Measurements from ENCODE around the gene TMEM218.

Gene TMEM218

DNA sequence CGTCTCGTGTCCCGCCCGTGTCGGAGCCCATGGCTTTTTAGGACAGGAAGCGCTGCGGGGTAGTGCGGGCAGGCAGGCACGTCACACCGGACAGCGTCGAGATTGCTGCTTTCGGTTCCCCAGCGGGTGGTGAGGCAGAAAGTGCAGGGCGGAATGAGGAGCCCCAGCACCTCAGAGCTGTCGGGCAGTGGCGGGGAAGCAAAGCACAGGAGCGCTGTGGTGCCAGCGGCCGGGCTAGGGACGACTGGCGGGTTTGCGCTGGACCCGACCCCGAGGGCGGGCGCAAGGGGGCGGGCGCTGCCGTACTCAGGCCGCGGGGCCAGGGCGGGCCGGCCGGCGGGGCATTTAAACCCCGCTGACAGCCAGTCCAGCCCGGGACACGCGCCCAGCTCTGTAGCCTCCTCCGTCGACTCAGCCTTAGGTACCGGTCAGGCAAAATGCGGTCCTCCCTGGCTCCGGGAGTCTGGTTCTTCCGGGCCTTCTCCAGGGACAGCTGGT lies 48.4 kb downstream of the TMEM218 start, which contains the start of gene SLC37A2:
SLC37A2 (plus strand) TSS at position 375 of the 498 bp plus-strand sequence; CDS start at position 438, 63 bp downstream.
- TF ChIP-seq, protein P1, sequence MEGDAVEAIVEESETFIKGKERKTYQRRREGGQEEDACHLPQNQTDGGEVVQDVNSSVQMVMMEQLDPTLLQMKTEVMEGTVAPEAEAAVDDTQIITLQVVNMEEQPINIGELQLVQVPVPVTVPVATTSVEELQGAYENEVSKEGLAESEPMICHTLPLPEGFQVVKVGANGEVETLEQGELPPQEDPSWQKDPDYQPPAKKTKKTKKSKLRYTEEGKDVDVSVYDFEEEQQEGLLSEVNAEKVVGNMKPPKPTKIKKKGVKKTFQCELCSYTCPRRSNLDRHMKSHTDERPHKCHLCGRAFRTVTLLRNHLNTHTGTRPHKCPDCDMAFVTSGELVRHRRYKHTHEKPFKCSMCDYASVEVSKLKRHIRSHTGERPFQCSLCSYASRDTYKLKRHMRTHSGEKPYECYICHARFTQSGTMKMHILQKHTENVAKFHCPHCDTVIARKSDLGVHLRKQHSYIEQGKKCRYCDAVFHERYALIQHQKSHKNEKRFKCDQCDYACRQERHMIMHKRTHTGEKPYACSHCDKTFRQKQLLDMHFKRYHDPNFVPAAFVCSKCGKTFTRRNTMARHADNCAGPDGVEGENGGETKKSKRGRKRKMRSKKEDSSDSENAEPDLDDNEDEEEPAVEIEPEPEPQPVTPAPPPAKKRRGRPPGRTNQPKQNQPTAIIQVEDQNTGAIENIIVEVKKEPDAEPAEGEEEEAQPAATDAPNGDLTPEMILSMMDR (IDR thresholded peaks at IDR 0.05; ENCODE audit: borderline replicate concordance, extremely low read depth, low read length, poor library complexity, severe bottlenecking), result no peak
- no peak for TF ChIP-seq EZH2 (IDR thresholded peaks at IDR 0.05; ENCODE audit: borderline replicate concordance, low read depth, low read length, severe bottlenecking)
- H3K27ac ChIP-seq (ENCODE audit: low read length), result no peak within 1 kb of the TSS
- H3K9ac ChIP-seq (ENCODE audit: low read depth, low read length), result no peak within 1 kb of the TSS
- H4K20me1 ChIP-seq (ENCODE audit: insufficient read depth, low read length), result no peaks in the 10 kb centered on the region
- no peak within 1 kb of the TSS for H2AFZ ChIP-seq (ENCODE audit: low read depth, low read length)
- no peak within 1 kb of the TSS for H3K4me2 ChIP-seq (ENCODE audit: insufficient read depth, low read length)
- no peak for ATAC-seq (ENCODE audit: insufficient read depth, low read depth)
- H3K27me3 ChIP-seq (ENCODE audit: insufficient read depth, low read length, poor library complexity), result no peaks in the 10 kb centered on the region
- H3K9me3 ChIP-seq (ENCODE audit: insufficient read depth, low read length, severe bottlenecking), result no peaks in the 10 kb centered on the region
- no peak for DNase-seq
- no peaks in the 10 kb centered on the region for H3K36me3 ChIP-seq (ENCODE audit: insufficient read depth, low read length)
- H3K79me2 ChIP-seq (ENCODE audit: insufficient read depth, low read length), result no peaks in the 10 kb centered on the region
- H3K4me1 ChIP-seq (ENCODE audit: insufficient read depth, low read length), result no peaks in the 10 kb centered on the region
- H3K4me3 ChIP-seq (ENCODE audit: low read depth in 1 of 2, low read length in 2 of 2), result no peak within 1 kb of the TSS

DNA sequence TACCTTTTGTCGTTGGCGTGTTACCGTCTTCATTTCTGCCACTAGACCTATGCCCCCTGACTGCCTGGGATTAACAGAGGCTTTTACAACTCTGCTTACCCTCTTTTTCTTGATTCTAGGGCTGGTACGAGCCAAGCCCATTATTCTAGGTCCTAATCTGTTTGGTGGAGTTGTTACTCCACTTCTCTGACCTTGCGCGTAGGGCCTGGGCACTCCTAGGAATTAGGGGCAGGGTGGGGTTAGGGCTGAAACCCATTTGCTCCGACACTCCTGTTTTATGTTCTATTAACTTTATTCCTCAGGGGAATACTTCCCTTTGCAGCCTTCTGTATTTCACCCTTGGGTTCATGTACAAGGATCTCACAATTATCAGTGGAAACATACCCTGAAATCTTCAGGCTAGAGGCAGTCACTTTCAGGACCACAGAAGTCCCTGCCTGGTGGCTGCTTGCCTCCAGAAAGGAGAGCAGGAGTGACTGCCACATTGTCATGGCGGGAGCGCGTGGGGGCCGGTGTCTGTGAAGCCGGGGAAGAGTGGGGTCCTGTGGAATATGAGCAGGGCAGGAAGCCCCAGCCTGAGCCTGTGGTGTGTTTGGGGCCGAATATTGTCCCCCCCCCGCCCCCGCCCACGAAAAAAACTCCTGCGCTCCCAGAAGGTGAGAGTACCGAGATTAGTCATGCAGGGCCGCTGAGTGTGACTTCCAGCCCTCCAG lies 49.1 kb downstream of the TMEM218 start:
- Histone ChIP-seq H3K36me3 (ENCODE audit: insufficient read depth, low read length) (no peaks in the 10 kb centered on the region), H3K4me2 (ENCODE audit: insufficient read depth, low read length) (no peak overlapping the region), H3K4me3 (ENCODE audit: low read depth in 1 of 2, low read length in 2 of 2) (no peak overlapping the region), H3K79me2 (ENCODE audit: insufficient read depth, low read length) (no peaks in the 10 kb centered on the region), H3K27me3 (ENCODE audit: insufficient read depth, low read length, poor library complexity) (no peaks in the 10 kb centered on the region), H3K9ac (ENCODE audit: low read depth, low read length) (no peak overlapping the region), H3K27ac (ENCODE audit: low read length) (no peak overlapping the region), H4K20me1 (ENCODE audit: insufficient read depth, low read length) (no peaks in the 10 kb centered on the region), H2AFZ (ENCODE audit: low read depth, low read length) (no peak overlapping the region), H3K9me3 (ENCODE audit: insufficient read depth, low read length, severe bottlenecking) (no peaks in the 10 kb centered on the region), H3K4me1 (ENCODE audit: insufficient read depth, low read length) (no peaks in the 10 kb centered on the region)
- ATAC-seq (ENCODE audit: insufficient read depth, low read depth) (no peak), DNase-seq (no peak)
- TF ChIP-seq, protein P1 (IDR thresholded peaks at IDR 0.05; ENCODE audit: borderline replicate concordance, extremely low read depth, low read length, poor library complexity, severe bottlenecking), result no peak
- TF ChIP-seq EZH2 (IDR thresholded peaks at IDR 0.05; ENCODE audit: borderline replicate concordance, low read depth, low read length, severe bottlenecking), result no peak

DNA sequence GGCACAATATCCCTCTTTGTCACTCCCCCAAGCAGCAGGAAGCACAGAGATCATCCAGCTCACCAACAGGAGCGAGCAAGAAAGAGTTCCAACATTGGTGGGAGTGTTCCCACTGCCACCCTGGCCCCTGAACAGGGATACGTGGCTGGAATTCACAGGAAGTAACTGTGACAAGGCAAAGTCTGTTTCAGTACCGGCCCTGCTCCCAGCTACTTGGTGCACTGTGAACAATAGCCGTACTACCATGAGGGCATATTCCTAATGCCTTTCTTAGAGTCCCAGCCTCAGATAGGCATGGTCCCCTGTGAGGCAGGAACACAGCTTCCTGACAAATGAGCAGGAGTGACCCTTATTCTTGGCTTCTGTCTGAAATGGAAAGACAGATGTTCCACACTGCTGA lies 50.1 kb downstream of the TMEM218 start:
- no peak overlapping the region for H3K4me2 ChIP-seq (ENCODE audit: insufficient read depth, low read length)
- H3K27ac ChIP-seq (ENCODE audit: low read length), result no peak overlapping the region
- no peaks in the 10 kb centered on the region for H3K36me3 ChIP-seq (ENCODE audit: insufficient read depth, low read length)
- H3K79me2 ChIP-seq (ENCODE audit: insufficient read depth, low read length), result no peaks in the 10 kb centered on the region
- no peak overlapping the region for H3K4me3 ChIP-seq (ENCODE audit: low read depth in 1 of 2, low read length in 2 of 2)
- ATAC-seq (ENCODE audit: insufficient read depth, low read depth) (no peak), DNase-seq (no peak)
- H3K4me1 ChIP-seq (ENCODE audit: insufficient read depth, low read length), result no peaks in the 10 kb centered on the region
- TF ChIP-seq, protein P1 (IDR thresholded peaks at IDR 0.05; ENCODE audit: borderline replicate concordance, extremely low read depth, low read length, poor library complexity, severe bottlenecking), result no peak
- no peak for TF ChIP-seq EZH2 (IDR thresholded peaks at IDR 0.05; ENCODE audit: borderline replicate concordance, low read depth, low read length, severe bottlenecking)
- no peaks in the 10 kb centered on the region for H4K20me1 ChIP-seq (ENCODE audit: insufficient read depth, low read length)
- H3K27me3 ChIP-seq (ENCODE audit: insufficient read depth, low read length, poor library complexity), result no peaks in the 10 kb centered on the region
- H2AFZ ChIP-seq (ENCODE audit: low read depth, low read length), result no peak overlapping the region
- no peaks in the 10 kb centered on the region for H3K9me3 ChIP-seq (ENCODE audit: insufficient read depth, low read length, severe bottlenecking)
- no peak overlapping the region for H3K9ac ChIP-seq (ENCODE audit: low read depth, low read length)
